ENCODE results near the gene MAP1LC3A.

The MAP1LC3A gene

DNA sequence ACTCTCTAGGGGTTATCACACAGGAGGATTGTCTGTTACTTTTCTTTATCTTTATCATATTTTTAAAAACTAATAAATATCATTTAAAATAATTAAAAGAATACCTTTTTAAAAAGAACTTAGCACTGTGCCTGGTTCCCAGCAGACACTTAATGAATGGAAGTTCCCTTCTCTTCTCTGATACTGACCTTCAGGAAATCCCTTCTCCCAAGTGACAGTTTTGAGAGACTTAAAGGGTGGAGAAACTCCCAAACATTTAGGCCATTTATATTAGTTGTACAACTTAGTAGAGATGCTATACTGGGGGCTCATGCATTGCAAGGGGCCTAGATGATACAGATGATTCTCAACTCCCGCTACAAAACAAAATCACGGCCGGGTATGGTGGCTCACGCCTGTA lies 18.5 kb downstream of the MAP1LC3A start:
- no peaks in the 10 kb centered on the region for H3K27me3 ChIP-seq (ENCODE audit: insufficient read depth, low read length)
- no peaks in the 10 kb centered on the region for H3K9me3 ChIP-seq (ENCODE audit: low read length)
- no peak overlapping the region for H3K4me3 ChIP-seq (ENCODE audit: low read length)
- H2AFZ ChIP-seq (ENCODE audit: low read depth, low read length), result no peak overlapping the region
- H3K4me1 ChIP-seq (ENCODE audit: insufficient read depth, low read length), result no peaks in the 10 kb centered on the region
- peaks cover 51% of the 10 kb centered on the region for H3K36me3 ChIP-seq (ENCODE audit: insufficient read depth, low read length)

- H3K9me3 ChIP-seq (ENCODE audit: low read length), result no peaks in the 10 kb centered on the region
- no peak overlapping the region for H2AFZ ChIP-seq (ENCODE audit: low read depth, low read length)
- H3K36me3 ChIP-seq (ENCODE audit: insufficient read depth, low read length), result peaks cover 53% of the 10 kb centered on the region
- H3K4me1 ChIP-seq (ENCODE audit: insufficient read depth, low read length), result no peaks in the 10 kb centered on the region
- no peak overlapping the region for H3K4me3 ChIP-seq (ENCODE audit: low read length)
- H3K27me3 ChIP-seq (ENCODE audit: insufficient read depth, low read length), result no peaks in the 10 kb centered on the region
Observed at GRCh38 chr20:34578025-34578424, 19.5 kb downstream of the MAP1LC3A start.

GRCh38 chr20:34578521-34578920 lies 20.0 kb downstream of the MAP1LC3A start:
- Histone ChIP-seq H3K4me3 (ENCODE audit: low read length) (no peak overlapping the region), H2AFZ (ENCODE audit: low read depth, low read length) (no peak overlapping the region), H3K36me3 (ENCODE audit: insufficient read depth, low read length) (peaks cover 54% of the 10 kb centered on the region), H3K9me3 (ENCODE audit: low read length) (no peaks in the 10 kb centered on the region), H3K27me3 (ENCODE audit: insufficient read depth, low read length) (no peaks in the 10 kb centered on the region), H3K4me1 (ENCODE audit: insufficient read depth, low read length) (no peaks in the 10 kb centered on the region)

DNA sequence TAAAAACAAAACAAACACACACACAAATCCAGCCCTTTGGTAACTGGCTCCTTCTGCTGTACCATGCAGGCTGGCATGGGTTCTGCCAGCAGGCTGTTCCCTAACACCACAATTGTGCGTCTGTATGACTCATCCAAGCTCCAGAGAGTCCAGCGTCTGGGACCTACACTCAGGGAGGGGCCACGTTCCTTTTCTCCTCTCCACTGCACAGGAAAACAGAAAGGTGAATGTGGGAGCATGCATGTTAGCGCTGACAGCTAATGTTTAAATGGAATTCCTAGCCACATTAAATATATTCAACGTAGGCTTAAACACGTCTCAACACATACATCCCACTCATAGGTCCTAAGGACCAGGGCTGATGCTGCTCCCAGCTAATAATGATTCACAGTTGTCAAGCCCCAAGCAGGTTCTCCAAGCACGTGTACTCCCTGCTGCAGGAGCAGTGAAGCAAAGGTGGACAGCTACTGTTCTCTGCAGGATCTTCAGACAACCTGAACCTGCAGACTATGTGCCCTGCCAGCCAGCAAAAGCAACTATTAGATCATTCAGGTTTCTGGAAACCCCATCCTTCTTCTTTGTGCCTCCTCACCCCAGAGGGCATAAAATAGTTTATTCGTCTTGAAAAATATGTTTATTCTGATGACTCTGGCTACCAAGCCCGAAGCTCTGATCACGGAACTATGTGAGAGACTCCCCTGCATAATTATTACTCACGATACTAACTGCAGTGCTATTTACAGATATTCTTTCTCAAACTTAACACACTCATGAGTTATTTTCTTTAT lies 20.9 kb downstream of the MAP1LC3A start:
- Histone ChIP-seq H3K4me1 (ENCODE audit: insufficient read depth, low read length) (no peaks in the 10 kb centered on the region), H3K4me3 (ENCODE audit: low read length) (no peak overlapping the region), H2AFZ (ENCODE audit: low read depth, low read length) (no peak overlapping the region), H3K27me3 (ENCODE audit: insufficient read depth, low read length) (no peaks in the 10 kb centered on the region), H3K9me3 (ENCODE audit: low read length) (no peaks in the 10 kb centered on the region), H3K36me3 (ENCODE audit: insufficient read depth, low read length) (peaks cover 59% of the 10 kb centered on the region)

DNA sequence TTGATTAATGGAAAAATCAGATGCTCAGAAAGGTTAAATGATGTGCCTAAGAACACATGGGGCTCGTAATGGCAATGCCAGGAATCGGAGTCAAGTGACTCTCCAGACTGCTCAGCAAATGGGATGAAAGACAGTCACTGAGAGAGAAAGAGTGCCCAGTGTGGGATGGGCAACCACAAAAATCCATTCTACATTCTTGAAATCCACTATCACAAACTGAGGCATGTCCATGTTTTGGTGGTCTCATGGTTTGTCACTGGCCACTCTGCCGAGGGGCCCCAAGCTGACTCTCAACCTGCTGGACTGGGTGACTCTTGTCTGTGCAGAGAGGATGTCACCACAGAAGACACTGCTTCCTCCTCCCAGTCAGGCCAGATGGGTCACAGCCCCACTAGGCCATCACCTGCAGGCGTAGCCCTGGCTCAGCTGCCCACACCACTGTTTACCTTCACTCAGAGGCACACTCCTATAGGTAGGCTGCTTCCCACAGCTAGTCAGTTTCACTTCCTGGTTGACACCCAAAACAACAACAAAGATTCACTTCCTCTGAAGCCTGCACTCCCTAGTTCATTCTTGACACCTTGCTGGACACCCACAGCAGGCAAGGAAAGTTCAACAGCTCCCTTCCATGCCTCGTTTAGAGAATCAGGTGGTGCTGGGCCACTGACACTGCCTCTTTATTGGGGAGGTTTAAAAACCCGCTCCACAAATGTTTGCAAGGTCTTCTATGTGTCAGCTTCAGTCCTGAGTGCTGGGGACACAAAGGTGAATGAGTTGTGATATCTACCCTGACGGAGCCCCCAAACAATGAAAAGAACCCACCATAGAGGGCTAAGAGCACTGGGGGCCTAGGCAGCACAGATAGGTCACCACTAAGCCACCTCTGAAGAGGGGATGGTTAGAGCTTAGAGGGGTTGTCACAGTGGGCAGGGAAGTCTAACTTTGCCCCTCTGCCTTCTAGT lies 21.7 kb downstream of the MAP1LC3A start:
- H3K9me3 ChIP-seq (ENCODE audit: low read length), result no peaks in the 10 kb centered on the region
- H3K4me1 ChIP-seq (ENCODE audit: insufficient read depth, low read length), result no peaks in the 10 kb centered on the region
- no peaks in the 10 kb centered on the region for H3K27me3 ChIP-seq (ENCODE audit: insufficient read depth, low read length)
- H3K4me3 ChIP-seq (ENCODE audit: low read length), result no peak overlapping the region
- H2AFZ ChIP-seq (ENCODE audit: low read depth, low read length), result no peak overlapping the region
- peaks cover 55% of the 10 kb centered on the region for H3K36me3 ChIP-seq (ENCODE audit: insufficient read depth, low read length)

- Histone ChIP-seq H2AFZ (ENCODE audit: low read depth, low read length) (no peak overlapping the region), H3K36me3 (ENCODE audit: insufficient read depth, low read length) (peaks cover 60% of the 10 kb centered on the region), H3K4me3 (ENCODE audit: low read length) (no peak overlapping the region), H3K9me3 (ENCODE audit: low read length) (no peaks in the 10 kb centered on the region), H3K27me3 (ENCODE audit: insufficient read depth, low read length) (no peaks in the 10 kb centered on the region), H3K4me1 (ENCODE audit: insufficient read depth, low read length) (no peaks in the 10 kb centered on the region)
Observed at GRCh38 chr20:34581341-34582184, 23.0 kb downstream of the MAP1LC3A start.

DNA sequence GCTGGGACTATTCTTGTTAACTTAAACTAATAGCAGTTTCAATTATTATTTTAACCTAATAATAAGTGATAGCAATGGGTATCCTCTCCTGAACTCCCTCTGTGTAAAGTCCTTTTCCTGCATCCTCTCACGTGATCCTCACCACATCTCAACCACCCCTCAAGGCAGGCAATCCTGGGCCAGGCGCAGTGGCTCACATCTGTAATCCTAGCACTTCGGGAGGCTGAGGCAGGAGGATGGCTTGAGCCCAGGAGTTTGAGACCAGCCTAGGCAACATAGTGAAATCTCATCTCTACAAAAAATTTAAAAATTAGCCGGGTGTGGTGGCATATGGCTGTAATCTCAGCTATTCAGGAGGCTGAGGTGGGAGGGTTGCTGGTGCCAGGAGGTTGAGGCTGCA lies 23.7 kb downstream of the MAP1LC3A start:
- Histone ChIP-seq H3K9me3 (ENCODE audit: low read length) (no peaks in the 10 kb centered on the region), H3K36me3 (ENCODE audit: insufficient read depth, low read length) (peaks cover 62% of the 10 kb centered on the region), H3K27me3 (ENCODE audit: insufficient read depth, low read length) (no peaks in the 10 kb centered on the region), H2AFZ (ENCODE audit: low read depth, low read length) (no peak overlapping the region), H3K4me1 (ENCODE audit: insufficient read depth, low read length) (no peaks in the 10 kb centered on the region), H3K4me3 (ENCODE audit: low read length) (no peak overlapping the region)

GRCh38 chr20:34582911-34583310 lies 24.4 kb downstream of the MAP1LC3A start:
- Histone ChIP-seq H3K36me3 (ENCODE audit: insufficient read depth, low read length) (peaks cover 65% of the 10 kb centered on the region), H3K4me3 (ENCODE audit: low read length) (no peak overlapping the region), H3K9me3 (ENCODE audit: low read length) (no peaks in the 10 kb centered on the region), H2AFZ (ENCODE audit: low read depth, low read length) (no peak overlapping the region), H3K27me3 (ENCODE audit: insufficient read depth, low read length) (no peaks in the 10 kb centered on the region), H3K4me1 (ENCODE audit: insufficient read depth, low read length) (no peaks in the 10 kb centered on the region)

DNA sequence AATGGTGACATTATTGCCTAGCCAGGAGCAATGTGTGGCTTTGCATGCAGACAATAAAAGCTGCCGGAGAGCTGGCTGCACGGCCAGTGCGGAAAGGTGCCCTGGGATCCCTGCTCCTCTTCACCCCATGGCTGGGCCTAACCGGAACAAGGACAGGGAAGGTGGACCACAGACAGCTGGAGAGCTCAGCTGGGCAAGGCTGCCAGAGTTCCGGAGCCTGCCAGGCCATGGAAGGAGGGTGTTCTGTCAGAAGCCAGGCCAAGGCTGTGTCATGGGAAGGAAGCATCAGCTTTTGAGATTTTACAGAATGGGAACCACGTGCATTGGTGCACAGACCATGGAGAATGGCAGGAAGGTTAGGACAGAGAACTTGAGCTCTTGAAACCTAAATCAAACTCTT lies 25.0 kb downstream of the MAP1LC3A start:
- no peak overlapping the region for H3K4me3 ChIP-seq (ENCODE audit: low read length)
- peaks cover 67% of the 10 kb centered on the region for H3K36me3 ChIP-seq (ENCODE audit: insufficient read depth, low read length)
- no peaks in the 10 kb centered on the region for H3K9me3 ChIP-seq (ENCODE audit: low read length)
- no peaks in the 10 kb centered on the region for H3K27me3 ChIP-seq (ENCODE audit: insufficient read depth, low read length)
- H2AFZ ChIP-seq (ENCODE audit: low read depth, low read length), result no peak overlapping the region
- no peaks in the 10 kb centered on the region for H3K4me1 ChIP-seq (ENCODE audit: insufficient read depth, low read length)

- Histone ChIP-seq H3K27me3 (ENCODE audit: insufficient read depth, low read length) (no peaks in the 10 kb centered on the region), H3K4me3 (ENCODE audit: low read length) (no peak overlapping the region), H3K9me3 (ENCODE audit: low read length) (no peaks in the 10 kb centered on the region), H2AFZ (ENCODE audit: low read depth, low read length) (no peak overlapping the region), H3K36me3 (ENCODE audit: insufficient read depth, low read length) (peaks cover 56% of the 10 kb centered on the region), H3K4me1 (ENCODE audit: insufficient read depth, low read length) (no peaks in the 10 kb centered on the region)
Observed at GRCh38 chr20:34585019-34585418, 26.5 kb downstream of the MAP1LC3A start.

GRCh38 chr20:34586488-34587163 lies 28.1 kb downstream of the MAP1LC3A start:
- no peaks in the 10 kb centered on the region for H3K27me3 ChIP-seq (ENCODE audit: insufficient read depth, low read length)
- no peak overlapping the region for H2AFZ ChIP-seq (ENCODE audit: low read depth, low read length)
- peaks cover 40% of the 10 kb centered on the region for H3K36me3 ChIP-seq (ENCODE audit: insufficient read depth, low read length)
- no peak overlapping the region for H3K4me3 ChIP-seq (ENCODE audit: low read length)
- no peaks in the 10 kb centered on the region for H3K4me1 ChIP-seq (ENCODE audit: insufficient read depth, low read length)
- H3K9me3 ChIP-seq (ENCODE audit: low read length), result no peaks in the 10 kb centered on the region

GRCh38 chr20:34595377-34596184 lies 37.1 kb downstream of the MAP1LC3A start:
- Histone ChIP-seq H3K4me1 (ENCODE audit: insufficient read depth, low read length) (no peaks in the 10 kb centered on the region), H2AFZ (ENCODE audit: low read depth, low read length) (no peak overlapping the region), H3K27me3 (ENCODE audit: insufficient read depth, low read length) (no peaks in the 10 kb centered on the region)

More at GRCh38 chr20:34595377-34596184, 37.1 kb downstream of the MAP1LC3A start:
- no peaks in the 10 kb centered on the region for H3K9me3 ChIP-seq (ENCODE audit: low read length)
- H3K36me3 ChIP-seq (ENCODE audit: insufficient read depth, low read length), result peaks cover 5% of the 10 kb centered on the region
- H3K4me3 ChIP-seq (ENCODE audit: low read length), result no peak overlapping the region

Measured in neuron (in vitro differentiated cells).